Activated naive CD4-positive, alpha-beta T cell treated with anti-CD3 and anti-CD28 coated beads, Interleukin-2, amount 50 U/mL, for 72 hours (primary cell): ENCODE measurements around the gene PLCG2. TPM values are rescaled to one million over a fixed set of nuclear protein-coding genes. Genes with fewer than 3 reads are reported as not detected.
A peak's percentile ranks its signal among the peaks of the same experiment; 100 is the strongest.
"Not testable (repeated sequence)": the region's sequence is repeated elsewhere in the genome, so short reads cannot be mapped to it uniquely, and the experiment has no call there.

ENCODE experiments used
- ATAC-seq, 2 donors: fragments of 150-1000 bp; cut with Tn5 transposase; 2 replicates each; pipeline ENCODE4 v1.10.0; 2021; ENCODE audit warnings: mild to moderate bottlenecking in 2 of 2, moderate library complexity in 2 of 2
- DNase-seq, 2 donors: peaks; one replicate each; pipeline ENCODE4 v3.0.0; 2021 to 2022; ENCODE audit warnings: low spot score in 2 of 2
- H3K27ac Mint-ChIP-seq, 2 donors: one replicate each; pipeline ENCODE4 v1.8.0; 2022; ENCODE audit warnings: mild to moderate bottlenecking in 2 of 2, mixed read lengths in 2 of 2
- H3K36me3 Mint-ChIP-seq, 2 donors: one replicate each; pipeline ENCODE4 v1.8.0; 2022; ENCODE audit warnings: mixed read lengths in 2 of 2
- H3K9me3 Mint-ChIP-seq, 2 donors: one replicate each; pipeline ENCODE4 v1.8.0; 2022; ENCODE audit warnings: mixed read lengths in 2 of 2
- total RNA-seq, 2 donors: library from RNA; stranded (reverse); gene quantifications; one replicate each; pipeline ENCODE4 v1.2.3, GENCODE V29; 2022

The PLCG2 gene
- total RNA-seq, result 1 to 10 TPM; 5.7 to 8.8 TPM

- Mint-ChIP-seq H3K36me3 (peaks cover 0 to 14% of the 10 kb centered on the region in 2 donors), H3K27ac (peak within 1 kb of the TSS in 1 of 2 donors; percentile 44), H3K9me3 (no peaks in the 10 kb centered on the region)
- DNase-seq, result peak; percentile 61 to 86
- ATAC-seq, result peak; percentile 95 to 100
Measured at GRCh38 chr16:81778861-81779535, at the start of gene PLCG2. Gene PLCG2 (plus strand): TSS chr16:81779291. CDS start chr16:81785990, 6,699 bp downstream.

GRCh38 chr16:81729451-81729850 lies 49.6 kb upstream of the PLCG2 start:
- no peaks in the 10 kb centered on the region for H3K36me3 Mint-ChIP-seq
- no peaks in the 10 kb centered on the region for H3K9me3 Mint-ChIP-seq
- H3K27ac Mint-ChIP-seq, result peak overlapping the region in 1 of 2 donors; percentile 46
- ATAC-seq (no peak), DNase-seq (no peak)

GRCh38 chr16:81730090-81731051 lies 48.7 kb upstream of the PLCG2 start:
- Mint-ChIP-seq H3K9me3 (no peaks in the 10 kb centered on the region), H3K27ac (peak overlapping the region; percentile 52 to 80)
- DNase-seq, result peak; percentile 55 to 61

GRCh38 chr16:81731649-81732048 lies 47.4 kb upstream of the PLCG2 start:
- Mint-ChIP-seq H3K36me3 (no peaks in the 10 kb centered on the region), H3K27ac (no peak overlapping the region), H3K9me3 (no peaks in the 10 kb centered on the region)
- DNase-seq, result no peak
- no peak for ATAC-seq

More at GRCh38 chr16:81730090-81731051, 48.7 kb upstream of the PLCG2 start:
- peak; percentile 86 to 92 for ATAC-seq
- H3K36me3 Mint-ChIP-seq, result no peaks in the 10 kb centered on the region

GRCh38 chr16:81732699-81733098 lies 46.4 kb upstream of the PLCG2 start:
- DNase-seq, result no peak
- no peaks in the 10 kb centered on the region for H3K36me3 Mint-ChIP-seq
- peak overlapping the region in 1 of 2 donors; percentile 14 for H3K27ac Mint-ChIP-seq
- ATAC-seq, result no peak
- no peaks in the 10 kb centered on the region for H3K9me3 Mint-ChIP-seq

GRCh38 chr16:81733295-81733694 lies 45.8 kb upstream of the PLCG2 start:
- DNase-seq (no peak), ATAC-seq (no peak)
- Mint-ChIP-seq H3K27ac (peak overlapping the region in 1 of 2 donors; percentile 14), H3K9me3 (no peaks in the 10 kb centered on the region), H3K36me3 (no peaks in the 10 kb centered on the region)

DNA sequence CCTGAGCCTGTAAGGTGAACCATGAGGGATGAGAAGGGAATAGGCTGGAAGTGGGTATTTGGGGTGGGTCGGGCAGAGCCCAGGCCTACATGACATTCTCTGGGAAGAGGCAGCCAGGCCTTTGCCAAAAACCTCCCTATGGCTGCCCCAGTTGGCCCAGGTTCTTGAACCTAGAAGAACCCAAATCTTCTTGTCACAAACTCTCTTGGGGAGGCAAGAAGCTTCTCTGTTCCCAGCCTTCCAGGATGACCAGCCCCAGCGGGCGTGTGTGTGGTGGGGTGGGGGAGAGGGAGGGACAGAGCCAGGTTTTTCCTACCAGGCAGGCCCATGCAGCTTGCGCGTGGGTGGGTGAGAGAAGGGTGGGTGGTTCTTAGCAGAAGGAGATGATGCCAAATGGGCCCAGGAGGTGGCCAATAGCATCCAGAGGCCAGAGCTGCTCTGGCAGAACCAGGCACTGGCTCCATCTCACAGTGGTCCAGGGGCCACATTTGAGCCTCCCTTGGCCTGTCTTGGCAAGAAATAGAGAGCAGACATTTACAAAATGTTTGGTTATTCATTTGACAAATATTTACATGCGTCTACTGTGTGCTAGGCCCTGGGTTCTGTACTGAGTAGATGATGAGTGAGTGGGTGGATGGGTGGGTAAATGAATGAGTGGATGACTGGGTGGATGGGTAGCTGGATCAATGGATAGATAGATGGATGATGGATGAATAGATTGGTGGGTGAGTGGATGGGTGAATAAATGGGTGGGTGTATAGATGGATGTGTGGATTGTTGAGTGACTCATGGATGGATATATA lies 44.3 kb upstream of the PLCG2 start:
- ATAC-seq, result no peak
- DNase-seq, result no peak
- Mint-ChIP-seq H3K9me3 (no peaks in the 10 kb centered on the region), H3K27ac (no peak overlapping the region), H3K36me3 (no peaks in the 10 kb centered on the region)

DNA sequence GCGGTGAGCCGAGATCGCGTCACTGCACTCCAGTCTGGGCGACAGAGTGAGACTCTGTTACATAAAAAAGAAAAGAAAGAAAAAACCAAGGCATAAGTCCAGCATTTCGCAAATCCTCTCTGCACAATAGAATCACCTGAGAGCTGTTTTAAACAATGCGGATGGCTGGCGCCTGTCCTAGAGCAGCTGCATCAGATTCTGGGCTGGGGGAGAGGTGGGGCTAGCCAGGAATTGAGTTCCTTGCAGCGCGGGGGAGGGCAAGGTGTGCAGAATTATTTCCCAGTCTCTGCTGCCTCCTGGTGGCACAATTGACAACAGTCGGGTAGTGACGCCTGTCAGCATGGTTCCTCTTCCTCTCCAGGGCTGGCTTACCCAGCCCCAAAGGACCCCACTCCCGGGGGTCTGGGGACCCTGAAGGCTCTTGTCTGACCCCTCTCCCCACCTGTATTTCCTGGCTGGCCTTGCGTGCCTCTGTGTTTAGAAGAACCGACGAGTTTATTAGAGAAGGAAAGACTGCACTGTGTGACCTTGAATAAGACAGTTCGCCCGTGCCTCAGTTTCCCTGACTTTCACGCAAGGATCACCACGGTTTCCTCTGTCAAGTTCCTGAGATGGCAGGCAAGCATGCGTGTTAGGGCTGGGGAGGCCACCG lies 41.1 kb upstream of the PLCG2 start:
- peak; percentile 79 to 87 for DNase-seq

GRCh38 chr16:81738783-81739496 lies 40.2 kb upstream of the PLCG2 start:
- Mint-ChIP-seq H3K27ac (no peak overlapping the region), H3K36me3 (no peaks in the 10 kb centered on the region), H3K9me3 (no peaks in the 10 kb centered on the region)
- ATAC-seq (no peak), DNase-seq (no peak)

More for the DNA sequence above, 41.1 kb upstream of the PLCG2 start:
- H3K27ac Mint-ChIP-seq, result peak overlapping the region; percentile 50 to 74
- H3K9me3 Mint-ChIP-seq, result no peaks in the 10 kb centered on the region
- H3K36me3 Mint-ChIP-seq, result no peaks in the 10 kb centered on the region
- peak; percentile 97 to 99 for ATAC-seq

DNA sequence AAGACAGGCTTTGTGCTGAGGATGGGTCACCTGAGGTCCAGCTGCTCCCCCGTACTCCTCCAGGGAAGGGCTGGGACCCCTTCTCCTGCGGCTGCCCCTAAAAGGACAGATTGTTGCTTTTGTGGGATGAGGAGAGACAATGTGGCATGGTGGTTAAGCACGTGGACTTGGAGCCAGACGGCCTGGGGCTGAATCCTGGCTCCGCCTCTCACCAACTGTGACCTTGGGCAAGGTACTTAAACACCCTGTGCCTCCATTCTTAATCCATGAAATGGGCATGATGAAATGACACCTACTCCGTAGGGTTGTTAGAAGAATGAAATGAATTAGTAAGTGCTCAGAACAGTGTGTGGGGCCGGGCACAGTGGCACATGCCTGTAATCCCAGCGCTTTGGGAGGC lies 39.6 kb upstream of the PLCG2 start:
- ATAC-seq (no peak), DNase-seq (no peak)
- Mint-ChIP-seq H3K9me3 (no peaks in the 10 kb centered on the region), H3K27ac (no peak overlapping the region), H3K36me3 (no peaks in the 10 kb centered on the region)

- no peaks in the 10 kb centered on the region for H3K36me3 Mint-ChIP-seq
- ATAC-seq (no peak), DNase-seq (no peak)
- H3K9me3 Mint-ChIP-seq, result no peaks in the 10 kb centered on the region
- no peak overlapping the region for H3K27ac Mint-ChIP-seq
Measured at GRCh38 chr16:81740169-81740568, 38.9 kb upstream of the PLCG2 start.

- not testable (repeated sequence) for DNase-seq, H3K9me3 Mint-ChIP-seq, H3K27ac Mint-ChIP-seq, H3K36me3 Mint-ChIP-seq, ATAC-seq
Measured at GRCh38 chr16:81741430-81741770, 37.7 kb upstream of the PLCG2 start.

GRCh38 chr16:81744385-81744784 lies 34.7 kb upstream of the PLCG2 start:
- DNase-seq, result no peak
- peaks cover 0 to 6% of the 10 kb centered on the region in 2 donors for H3K36me3 Mint-ChIP-seq
- no peak overlapping the region for H3K27ac Mint-ChIP-seq
- peaks cover 0 to 9% of the 10 kb centered on the region in 2 donors for H3K9me3 Mint-ChIP-seq
- ATAC-seq, result no peak

DNA sequence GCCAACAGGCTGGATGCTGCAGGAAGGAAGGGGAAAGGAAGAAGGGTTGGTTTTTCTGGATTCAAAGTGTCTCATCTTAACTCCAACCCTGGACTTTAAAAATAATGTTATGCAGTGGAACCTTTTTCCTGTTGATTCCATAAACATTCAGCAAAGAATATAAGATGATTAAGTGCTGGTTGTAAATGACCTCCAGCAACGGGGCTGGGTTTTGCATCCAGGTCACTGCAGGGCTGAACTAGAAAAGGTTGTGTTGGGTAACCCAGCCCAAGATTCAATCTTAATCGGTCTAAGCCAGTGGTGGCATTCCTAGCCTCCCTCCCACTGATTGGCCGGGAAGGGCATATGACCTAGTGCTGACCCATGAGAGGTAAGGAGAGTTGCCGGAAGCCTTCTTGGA lies 34.2 kb upstream of the PLCG2 start:
- Mint-ChIP-seq H3K36me3 (peaks cover 0 to 6% of the 10 kb centered on the region in 2 donors), H3K27ac (no peak overlapping the region)
- no peak for ATAC-seq

GRCh38 chr16:81745704-81746558 lies 33.2 kb upstream of the PLCG2 start:
- peaks cover 0 to 6% of the 10 kb centered on the region in 2 donors for H3K36me3 Mint-ChIP-seq
- peak; percentile 71 to 75 for DNase-seq
- ATAC-seq, result peak; percentile 89 to 90
- peak overlapping the region; percentile 88 to 94 for H3K27ac Mint-ChIP-seq
- H3K9me3 Mint-ChIP-seq, result peaks cover 0 to 9% of the 10 kb centered on the region in 2 donors

More for the DNA sequence above, 34.2 kb upstream of the PLCG2 start:
- no peak for DNase-seq
- H3K9me3 Mint-ChIP-seq, result peaks cover 0 to 9% of the 10 kb centered on the region in 2 donors
